Adrenal gland (tissue), 12 donors: Measurements from ENCODE around the gene TP53RK. TPM values are rescaled to one million over a fixed set of nuclear protein-coding genes. Genes with fewer than 3 reads are reported as not detected.

Source experiments
- DNase-seq, 7 donors: peaks; one replicate each; pipeline ENCODE4 v3.0.0-alpha.2; 2019 to 2020
- H3K27ac ChIP-seq, 5 donors: fragments of 200-600 bp; sonication (generic) in 4 of 5; 1 replicate in 3 of 5; 2 replicates in 2 of 5; pipeline versions ENCODE4 v1.5.1 to v1.8.0; 2016 to 2020; ENCODE audit warnings: mild to moderate bottlenecking in 1 of 5
- H3K27me3 ChIP-seq: fragments of 200-600 bp; 2 replicates; pipeline ENCODE4 v1.8.0; 2021
- H3K36me3 ChIP-seq, 2 donors: fragments of 200-600 bp; replicated peaks in 1 of 2; 1 replicate in 1 of 2; 2 replicates in 1 of 2; pipeline versions ENCODE4 v1.5.1 to v1.8.0; 2018 to 2022
- H3K4me1 ChIP-seq, 2 donors: fragments of 200-600 bp; replicated peaks in 1 of 2; 1 replicate in 1 of 2; 2 replicates in 1 of 2; pipeline versions ENCODE4 v1.5.1 to v1.8.0; 2018 to 2021
- H3K4me3 ChIP-seq, 4 donors: fragments of 200-600 bp; sonication (generic) in 3 of 4; one replicate each; pipeline ENCODE4 v1.5.1; 2016 to 2018
- H3K9me3 ChIP-seq, 3 donors: fragments of 200-600 bp; sonication (generic) in 1 of 3; replicated peaks in 1 of 3; 1 replicate in 2 of 3; 2 replicates in 1 of 3; pipeline versions ENCODE4 v1.5.1 to v1.8.0; 2016 to 2021
- POLR2A ChIP-seq, 2 donors: fragments of 450-650 bp; IDR thresholded peaks; one replicate each; pipeline ENCODE4 v1.6.1; 2017; ENCODE audit warnings: antibody characterized with exemption in 2 of 2, mild to moderate bottlenecking in 2 of 2, moderate library complexity in 1 of 2
- WGBS, 4 donors: extraction: QIAGEN DNeasy Blood & Tissue Kit in 2 of 4; methylation state at CpG; one replicate each; pipeline versions ENCODE4 v1.1.5 to v1.1.7; 2013 to 2017; 5-methylcytosine and 5-hydroxymethylcytosine counted together
- intact Hi-C, 2 donors: fragments of 100-400 bp; cut with DNase I; formaldehyde crosslinking; loops; one replicate each; pipeline versions ENCODE4 v1.14.1 to v1.15.0; 2022 to 2023
- polyA plus RNA-seq, 3 donors: library from polyadenylated mRNA; stranded (reverse); fragments of 200-250 nt in 2 of 3; fragments of 350-450 nt in 1 of 3; fragmentation: Illumina TruSeq in 1 of 3; extraction: RNeasy Lipid Tissue Mini Kit (QIAGEN cat#74804) in 1 of 3; gene quantifications; one replicate each; pipeline ENCODE4 v1.2.3, GENCODE V29; 2013 to 2014
- total RNA-seq, 9 donors: library from RNA; depleted of rRNA in 4 of 9; stranded (reverse); fragments of >200 nt in 4 of 9; fragments of 120-200 nt in 1 of 9; fragmentation: NEBNext Ultra II Directional in 1 of 9; extraction: Animal tissue kit (Norgen Biotek cat#: 25700) in 1 of 9; gene quantifications; one replicate each; pipeline versions ENCODE4 v1.1.0 to v1.2.4, GENCODE V29; 2013 to 2023
- TF ChIP-seq, protein P1 (sequence below), 6 experiments: fragments of 450-650 bp in 4 of 6; fragments of 200-600 bp in 2 of 6; sonication (generic) in 1 of 6; IDR thresholded peaks; 1 replicate in 5 of 6; 2 replicates in 1 of 6; pipeline versions ENCODE4 v1.5.1 to v1.8.0; 2016 to 2021; ENCODE audit warnings: antibody characterized with exemption in 6 of 6, mild to moderate bottlenecking in 2 of 6, moderate library complexity in 1 of 6
- donor health status: healthy with polysubstance abuse.
- donor health status: Bipolar disorder and iron deficiency.
- donor health status: DM: yes; HTN: yes; CAD: no.
- donor health status: DM: no; HTN: no; CAD: no.
- donor health status: DM: no; HTN: no; CAD: no.
- donor health status: DM: yes; HTN: yes; CAD: no.

TP53RK gene
- total and polyA plus RNA-seq, 12 donors, result 8.9 to 35.0 (median 16.9) TPM

DNA sequence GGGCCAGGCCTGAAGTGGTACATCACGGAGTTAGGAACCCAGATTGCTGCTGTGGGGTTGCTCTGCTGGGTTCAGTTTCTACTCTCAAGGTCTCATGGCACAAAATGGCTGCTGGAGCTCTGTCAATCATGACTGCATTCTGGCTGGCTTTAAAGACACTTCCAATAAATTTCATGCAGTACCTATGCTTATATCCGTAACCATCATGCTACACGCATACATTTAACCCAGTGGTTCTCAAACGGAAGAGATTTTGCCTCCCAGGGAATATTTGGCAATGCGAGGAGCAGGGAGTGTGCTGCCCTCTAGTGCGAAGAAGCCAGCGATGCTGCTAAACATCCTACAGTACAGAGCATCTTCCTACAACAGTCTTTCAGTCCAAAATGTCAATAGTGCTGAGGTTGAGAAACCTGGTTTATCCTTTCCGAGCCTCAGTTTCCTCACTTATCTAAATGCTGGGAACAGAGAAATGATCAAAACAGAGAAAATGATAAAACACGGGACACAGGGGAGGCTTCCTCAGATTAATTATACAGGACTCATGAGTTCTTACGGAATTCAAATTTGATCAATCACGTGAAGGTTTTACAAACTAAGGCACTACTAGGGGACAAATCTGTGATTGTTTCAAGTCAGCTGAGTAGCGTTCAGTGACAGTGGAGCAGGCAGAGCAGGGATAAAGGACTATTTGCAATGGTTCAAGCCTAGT, 10.6 kb upstream of the TP53RK start:
- intact Hi-C loops, result no loop called here
- peak in 1 of 7 donors; percentile 46 for DNase-seq
- WGBS, 4 donors, result 42 to 53% (median 48%) methylated on average over 12 of the region's 12 CpGs
- no peaks in the 10 kb centered on the region for H3K9me3 ChIP-seq
- H3K27me3 ChIP-seq, result no peaks in the 10 kb centered on the region
- no peaks in the 10 kb centered on the region for H3K36me3 ChIP-seq
- no peaks in the 10 kb centered on the region for H3K4me1 ChIP-seq
- H3K4me3 ChIP-seq, result no peak overlapping the region
- no peak for TF ChIP-seq POLR2A (IDR thresholded peaks at IDR 0.05)
- TF ChIP-seq, protein P1, sequence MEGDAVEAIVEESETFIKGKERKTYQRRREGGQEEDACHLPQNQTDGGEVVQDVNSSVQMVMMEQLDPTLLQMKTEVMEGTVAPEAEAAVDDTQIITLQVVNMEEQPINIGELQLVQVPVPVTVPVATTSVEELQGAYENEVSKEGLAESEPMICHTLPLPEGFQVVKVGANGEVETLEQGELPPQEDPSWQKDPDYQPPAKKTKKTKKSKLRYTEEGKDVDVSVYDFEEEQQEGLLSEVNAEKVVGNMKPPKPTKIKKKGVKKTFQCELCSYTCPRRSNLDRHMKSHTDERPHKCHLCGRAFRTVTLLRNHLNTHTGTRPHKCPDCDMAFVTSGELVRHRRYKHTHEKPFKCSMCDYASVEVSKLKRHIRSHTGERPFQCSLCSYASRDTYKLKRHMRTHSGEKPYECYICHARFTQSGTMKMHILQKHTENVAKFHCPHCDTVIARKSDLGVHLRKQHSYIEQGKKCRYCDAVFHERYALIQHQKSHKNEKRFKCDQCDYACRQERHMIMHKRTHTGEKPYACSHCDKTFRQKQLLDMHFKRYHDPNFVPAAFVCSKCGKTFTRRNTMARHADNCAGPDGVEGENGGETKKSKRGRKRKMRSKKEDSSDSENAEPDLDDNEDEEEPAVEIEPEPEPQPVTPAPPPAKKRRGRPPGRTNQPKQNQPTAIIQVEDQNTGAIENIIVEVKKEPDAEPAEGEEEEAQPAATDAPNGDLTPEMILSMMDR (IDR thresholded peaks at IDR 0.05), result peak in 5 of 6 experiments; percentile 8 to 43 (median 39)
- H3K27ac ChIP-seq, result no peak overlapping the region

DNA sequence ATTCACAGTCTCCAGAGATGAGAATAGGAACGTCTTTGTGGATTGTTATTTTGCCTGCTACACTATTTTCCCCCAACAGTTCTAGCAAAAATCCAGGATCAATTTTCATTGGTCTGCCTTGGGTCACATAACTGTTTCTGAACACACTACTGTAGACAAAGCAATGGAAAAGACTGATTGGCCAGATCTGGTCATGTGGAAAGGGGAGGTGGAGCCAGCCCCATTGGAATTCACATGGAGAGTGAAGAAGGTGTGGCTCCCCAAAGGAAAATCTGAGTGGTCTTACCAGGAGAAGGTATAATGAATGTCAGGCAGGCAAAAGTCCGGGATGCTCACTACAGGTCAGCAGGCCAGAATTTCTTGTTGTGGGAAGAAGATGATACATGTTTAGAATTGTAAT, 9.5 kb upstream of the TP53RK start:
- no peak overlapping the region for H3K27ac ChIP-seq
- H3K36me3 ChIP-seq, result no peaks in the 10 kb centered on the region
- TF ChIP-seq, protein P1 (IDR thresholded peaks at IDR 0.05), result no peak
- no peak for TF ChIP-seq POLR2A (IDR thresholded peaks at IDR 0.05)
- DNase-seq, result peak in 1 of 7 donors; percentile 36
- H3K4me1 ChIP-seq, result no peaks in the 10 kb centered on the region
- intact Hi-C loops, result no loop called here
- H3K9me3 ChIP-seq, result no peaks in the 10 kb centered on the region
- H3K27me3 ChIP-seq, result no peaks in the 10 kb centered on the region
- no peak overlapping the region for H3K4me3 ChIP-seq
- 71 to 89% (median 80%) methylated on average over 2 of the region's 2 CpGs for WGBS, 4 donors

DNA sequence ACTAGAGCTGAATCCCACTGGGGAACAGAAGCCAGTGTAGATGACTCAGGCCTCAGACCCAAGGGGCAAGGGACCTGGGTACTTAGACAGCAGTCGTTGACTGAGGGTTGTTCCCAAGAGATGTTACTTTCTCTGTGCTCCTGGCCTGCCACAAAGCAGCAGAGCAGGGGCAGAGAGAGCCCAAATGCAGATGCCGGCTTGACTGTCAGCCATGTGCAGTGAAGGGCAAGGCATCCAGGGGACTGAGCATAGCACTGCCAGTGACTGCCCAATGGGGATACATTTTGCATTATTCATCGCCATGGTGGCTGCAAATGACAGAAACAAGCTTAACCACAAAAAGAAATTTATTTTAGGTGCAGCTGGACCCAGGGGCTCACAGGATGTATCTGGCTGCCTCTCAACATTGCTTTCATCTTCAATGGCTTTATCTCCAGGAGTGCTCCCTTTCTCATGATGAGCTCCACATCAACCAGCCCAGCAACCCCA, 7.6 kb upstream of the TP53RK start:
- Histone ChIP-seq H3K4me3 (no peak overlapping the region), H3K9me3 (no peaks in the 10 kb centered on the region), H3K36me3 (no peaks in the 10 kb centered on the region), H3K4me1 (no peaks in the 10 kb centered on the region), H3K27ac (no peak overlapping the region), H3K27me3 (no peaks in the 10 kb centered on the region)
- WGBS, 4 donors, result 77 to 83% (median 81%) methylated on average over 3 of the region's 3 CpGs
- no peak for DNase-seq
- TF ChIP-seq, protein P1 (IDR thresholded peaks at IDR 0.05), result no peak
- TF ChIP-seq POLR2A (IDR thresholded peaks at IDR 0.05), result no peak
- intact Hi-C loops, result no loop called here

GRCh38 chr20:46695892-46696291, 6.6 kb upstream of the TP53RK start:
- Histone ChIP-seq H3K27ac (peak overlapping the region in 1 of 5 donors; percentile 27), H3K9me3 (no peaks in the 10 kb centered on the region), H3K36me3 (no peaks in the 10 kb centered on the region), H3K4me1 (no peaks in the 10 kb centered on the region), H3K27me3 (no peaks in the 10 kb centered on the region), H3K4me3 (no peak overlapping the region)
- TF ChIP-seq, protein P1 (IDR thresholded peaks at IDR 0.05), result no peak
- no peak for TF ChIP-seq POLR2A (IDR thresholded peaks at IDR 0.05)
- DNase-seq, result no peak
- WGBS, 4 donors, result 58 to 59% (median 59%) methylated on average over 3 of the region's 3 CpGs
- intact Hi-C loops, result no loop called here
